Fibroblast of mammary gland (primary cell): ENCODE measurements around the gene ZNF883.

Source experiments
- DNase-seq: peaks from one replicate; pipeline ENCODE4 v3.0.0-alpha.2; 2010; ENCODE audit warnings: low read depth
- H3K4me3 ChIP-seq: 2 replicates; pipeline ENCODE4 v1.5.1; 2011; ENCODE audit warnings: low read depth, mild to moderate bottlenecking, low read length, moderate library complexity; ENCODE audit not compliant: control insufficient read depth
- CTCF ChIP-seq: conservative IDR thresholded peaks from 2 replicates; pipeline ENCODE4 v1.5.1; 2011; ENCODE audit warnings: low read depth, low read length, inconsistent platforms; ENCODE audit not compliant: control insufficient read depth, insufficient read depth

The ZNF883 gene

GRCh38 chr9:112955550-112955949 lies 56.4 kb downstream of the ZNF883 start:
- no peak for TF ChIP-seq CTCF

GRCh38 chr9:112945620-112946208 lies 66.3 kb downstream of the ZNF883 start:
- no peak overlapping the region for H3K4me3 ChIP-seq
- no peak for DNase-seq
- no peak for TF ChIP-seq CTCF

More at GRCh38 chr9:112955550-112955949, 56.4 kb downstream of the ZNF883 start:
- DNase-seq = no peak
- no peak overlapping the region for H3K4me3 ChIP-seq

- no peak for DNase-seq
- TF ChIP-seq CTCF = no peak
- no peak overlapping the region for H3K4me3 ChIP-seq
Measured at GRCh38 chr9:112939418-112939817, 72.6 kb downstream of the ZNF883 start.

GRCh38 chr9:112933696-112934095 lies 78.3 kb downstream of the ZNF883 start:
- H3K4me3 ChIP-seq = no peak overlapping the region
- no peak for TF ChIP-seq CTCF
- DNase-seq = no peak

GRCh38 chr9:112925058-112925641 lies 86.8 kb downstream of the ZNF883 start:
- H3K4me3 ChIP-seq = no peak overlapping the region
- peak; percentile 47 for TF ChIP-seq CTCF
- DNase-seq = peak; percentile 63

GRCh38 chr9:112921549-112921948 lies 90.4 kb downstream of the ZNF883 start:
- no peak overlapping the region for H3K4me3 ChIP-seq
- peak; percentile 77 for TF ChIP-seq CTCF
- peak; percentile 73 for DNase-seq
